H9 (cell line): Measurements from ENCODE around the gene ZNF627. TPM values are rescaled to one million over a fixed set of nuclear protein-coding genes. Genes with fewer than 3 reads are reported as not detected.

ENCODE experiments used
- DNase-seq: peaks from one replicate; pipeline ENCODE4 v3.0.0-alpha.2; 2017
- H2AFZ ChIP-seq: one replicate; pipeline ENCODE4 v1.6.1; 2013; ENCODE audit warnings: mild to moderate bottlenecking, low read length, control low read depth, moderate library complexity
- H2AK5ac ChIP-seq: 2 replicates; pipeline ENCODE4 v1.6.1; 2013; ENCODE audit warnings: low read length, control low read depth, mixed read lengths; ENCODE audit not compliant: insufficient read length
- H2BK120ac ChIP-seq: one replicate; pipeline ENCODE4 v1.6.1; 2013; ENCODE audit warnings: low read depth, mild to moderate bottlenecking, low read length, control low read depth, inconsistent platforms; ENCODE audit not compliant: poor library complexity, severe bottlenecking
- H2BK12ac ChIP-seq: 2 replicates; pipeline ENCODE4 v1.6.1; 2013; ENCODE audit warnings: low read length, control low read depth, mixed read lengths, low read depth; ENCODE audit not compliant: insufficient read length
- H2BK15ac ChIP-seq: 2 replicates; pipeline ENCODE4 v1.6.1; 2013; ENCODE audit warnings: low read depth, low read length, control low read depth
- H2BK20ac ChIP-seq: one replicate; pipeline ENCODE4 v1.6.1; 2013; ENCODE audit warnings: low read depth, mild to moderate bottlenecking, low read length, control low read depth, inconsistent platforms; ENCODE audit not compliant: poor library complexity, severe bottlenecking
- H2BK5ac ChIP-seq: 2 replicates; pipeline ENCODE4 v1.6.1; 2013; ENCODE audit warnings: low read length, control low read depth, mixed read lengths; ENCODE audit not compliant: insufficient read length
- H3K14ac ChIP-seq: 2 replicates; pipeline ENCODE4 v1.6.1; 2013; ENCODE audit warnings: low read length, control low read depth; ENCODE audit not compliant: insufficient read depth
- H3K18ac ChIP-seq: 2 replicates; pipeline ENCODE4 v1.6.1; 2013; ENCODE audit warnings: low read depth, mild to moderate bottlenecking, mixed read lengths, low read length, control low read depth; ENCODE audit not compliant: insufficient read length
- H3K23ac ChIP-seq: 2 replicates; pipeline ENCODE4 v1.6.1; 2013; ENCODE audit warnings: low read length, control low read depth, mixed read lengths, low read depth; ENCODE audit not compliant: insufficient read length
- H3K23me2 ChIP-seq: 2 replicates; pipeline ENCODE4 v1.6.1; 2013; ENCODE audit warnings: low read depth, mild to moderate bottlenecking, mixed read lengths, low read length, control low read depth; ENCODE audit not compliant: insufficient read length, poor library complexity, severe bottlenecking
- H3K27ac ChIP-seq: 2 replicates; pipeline ENCODE4 v1.5.1; 2013; ENCODE audit warnings: low read length, control low read depth, mixed read lengths, low read depth; ENCODE audit not compliant: insufficient read length
- H3K27me3 ChIP-seq: 2 replicates; pipeline ENCODE4 v1.6.1; 2013; ENCODE audit warnings: low read length, control low read depth, inconsistent platforms; ENCODE audit not compliant: insufficient read depth
- H3K4ac ChIP-seq: 2 replicates; pipeline ENCODE4 v1.6.1; 2013; ENCODE audit warnings: low read depth, mild to moderate bottlenecking, control low read depth, inconsistent platforms, low read length, moderate library complexity
- H3K4me1 ChIP-seq: 2 replicates; pipeline ENCODE4 v1.6.1; 2013; ENCODE audit warnings: low read length, control low read depth, inconsistent platforms; ENCODE audit not compliant: insufficient read depth
- H3K4me2 ChIP-seq: 2 replicates; pipeline ENCODE4 v1.6.1; 2013; ENCODE audit warnings: low read length, control low read depth, mixed read lengths; ENCODE audit not compliant: insufficient read length, insufficient read depth
- H3K56ac ChIP-seq: 2 replicates; pipeline ENCODE4 v1.6.1; 2013; ENCODE audit warnings: low read depth, mild to moderate bottlenecking, mixed read lengths, low read length, control low read depth; ENCODE audit not compliant: insufficient read length
- H3K79me1 ChIP-seq: 2 replicates; pipeline ENCODE4 v1.6.1; 2013; ENCODE audit warnings: low read depth, mild to moderate bottlenecking, moderate library complexity, low read length, control low read depth, inconsistent platforms; ENCODE audit not compliant: insufficient read depth, poor library complexity, severe bottlenecking
- H3K79me2 ChIP-seq: 2 replicates; pipeline ENCODE4 v1.6.1; 2013; ENCODE audit warnings: low read length, control low read depth, inconsistent platforms; ENCODE audit not compliant: insufficient read depth
- H3K9ac ChIP-seq: 2 replicates; pipeline ENCODE4 v1.6.1; 2013; ENCODE audit warnings: low read length, control low read depth, mixed read lengths; ENCODE audit not compliant: insufficient read length; ENCODE audit errors: extremely low read depth
- H3K9me3 ChIP-seq: one replicate; pipeline ENCODE4 v1.6.1; 2013; ENCODE audit warnings: low read depth, low read length, inconsistent platforms; ENCODE audit not compliant: control insufficient read depth
- H3T11ph ChIP-seq: one replicate; pipeline ENCODE4 v1.6.1; 2013; ENCODE audit warnings: mild to moderate bottlenecking, low read length, control low read depth, inconsistent platforms
- H4K20me1 ChIP-seq: one replicate; pipeline ENCODE4 v1.6.1; 2013; ENCODE audit not compliant: control insufficient read depth, insufficient read length, insufficient read depth
- H4K5ac ChIP-seq: 2 replicates; pipeline ENCODE4 v1.6.1; 2013; ENCODE audit warnings: low read depth, mild to moderate bottlenecking, mixed read lengths, low read length, control low read depth; ENCODE audit not compliant: insufficient read length
- H4K8ac ChIP-seq: replicated peaks from 2 replicates; pipeline ENCODE4 v1.6.1; 2013; ENCODE audit warnings: low read length, control low read depth, mixed read lengths, low read depth; ENCODE audit not compliant: insufficient read length
- H4K91ac ChIP-seq: 2 replicates; pipeline ENCODE4 v1.6.1; 2013; ENCODE audit warnings: low read depth, mild to moderate bottlenecking, moderate library complexity, mixed read lengths, low read length, control low read depth; ENCODE audit not compliant: insufficient read length
- H3K27ac Mint-ChIP-seq, 3 experiments: 2 replicates in 2 of 3; 3 replicates in 1 of 3; pipeline ENCODE4 v1.8.0; 2020 to 2021; ENCODE audit warnings: mixed read lengths in 3 of 3, mild to moderate bottlenecking in 1 of 3, moderate library complexity in 1 of 3
- H3K27me3 Mint-ChIP-seq: 2 replicates; pipeline ENCODE4 v1.8.0; 2021; ENCODE audit warnings: low read depth, mild to moderate bottlenecking, moderate library complexity, mixed read lengths
- H3K36me3 Mint-ChIP-seq, 3 experiments: 2 replicates in 2 of 3; 3 replicates in 1 of 3; pipeline ENCODE4 v1.8.0; 2020 to 2021; ENCODE audit warnings: low read depth in 3 of 3, mixed read lengths in 3 of 3; ENCODE audit not compliant: insufficient read depth in 1 of 3
- H3K4me1 Mint-ChIP-seq, 2 experiments: 2 replicates each; pipeline ENCODE4 v1.8.0; 2020; ENCODE audit warnings: mixed read lengths in 2 of 2
- H3K4me3 Mint-ChIP-seq, 2 experiments: 2 replicates in 1 of 2; 3 replicates in 1 of 2; pipeline ENCODE4 v1.8.0; 2020 to 2021; ENCODE audit warnings: mild to moderate bottlenecking in 2 of 2, mixed read lengths in 2 of 2, moderate library complexity in 1 of 2
- H3K9me3 Mint-ChIP-seq, 2 experiments: 2 replicates in 1 of 2; 3 replicates in 1 of 2; pipeline ENCODE4 v1.8.0; 2020; ENCODE audit warnings: mild to moderate bottlenecking in 2 of 2, mixed read lengths in 2 of 2, moderate library complexity in 1 of 2
- CTCF ChIP-seq: fragments of 200-600 bp; sonication (generic); conservative IDR thresholded peaks from 3 replicates; pipeline ENCODE4 v1.8.0; 2021; ENCODE audit warnings: antibody characterized with exemption, mild to moderate bottlenecking
- WGBS: extraction: QIAGEN DNeasy Blood & Tissue Kit; methylation state at CpG from one replicate; pipeline ENCODE4 v1.1.7; 2013; ENCODE audit warnings: missing lambda C conversion rate, low lambda C conversion rate, mixed read lengths; ENCODE audit not compliant: insufficient read length; ENCODE audit errors: extremely low coverage; 5-methylcytosine and 5-hydroxymethylcytosine counted together
- total RNA-seq: library from RNA; stranded (reverse); gene quantifications from 2 replicates; pipeline ENCODE4 v1.2.1, GENCODE V29; 2021

Gene ZNF627
- total RNA-seq, 1 experiment from 2014 or later: 12.8 TPM

GRCh38 chr19:11639602-11640471 lies 42.6 kb downstream of the ZNF627 start:
- Mint-ChIP-seq H3K36me3 (peaks cover 0 to 5% (median 3%) of the 10 kb centered on the region in 3 experiments; a peak in 3 of 7 replicates), H3K4me3 (peak overlapping the region; percentile 88 to 97), H3K4me1 (0 out of 4 replicates have a peak, but pooled peaks cover 0 to 2% of the 10 kb centered on the region in 2 experiments), H3K27me3 (no peaks in the 10 kb centered on the region), H3K9me3 (no peaks in the 10 kb centered on the region), H3K27ac (peak overlapping the region in 2 of 3 experiments; percentile 94 to 99; a peak in 5 of 7 replicates)
- Histone ChIP-seq H3K18ac (peak overlapping the region; percentile 32), H3K4ac (no peak overlapping the region), H2AK5ac (no peak overlapping the region), H4K20me1 (no peaks in the 10 kb centered on the region), H3K14ac (peak overlapping the region; percentile 53), H2BK20ac (no peak overlapping the region), H2BK15ac (no peak overlapping the region), H3K27ac (no peak overlapping the region), H2BK120ac (no peak overlapping the region), H2AFZ (no peak overlapping the region), H4K91ac (no peak overlapping the region), H3K27me3 (no peaks in the 10 kb centered on the region), H3K4me1 (no peaks in the 10 kb centered on the region), H3K9me3 (no peaks in the 10 kb centered on the region), H4K8ac (no peak overlapping the region), H3K79me2 (no peaks in the 10 kb centered on the region), H3T11ph (no peak overlapping the region), H3K56ac (no peak overlapping the region), H2BK5ac (no peak overlapping the region), H3K79me1 (no peaks in the 10 kb centered on the region), H3K23ac (no peak overlapping the region), H4K5ac (no peak overlapping the region), H3K4me2 (peak overlapping the region; percentile 25), H3K23me2 (no peaks in the 10 kb centered on the region), H3K9ac (peak overlapping the region; percentile 68), H2BK12ac (no peak overlapping the region)
- peak; percentile 98 for DNase-seq
- WGBS: no CpG with 5 or more reads among the region's 55 CpGs
- TF ChIP-seq CTCF: no peak
